Subcutaneous preadipocyte (primary cell): ENCODE data around the gene NOP53. TPM values are rescaled to one million over a fixed set of nuclear protein-coding genes. Genes with fewer than 3 reads are reported as not detected.

Source experiments
- small RNA-seq: library from RNA; depleted of rRNA; stranded (forward); fragments of <200 nt; gene quantifications from one replicate; pipeline ENCODE3, GENCODE V24; 2012
- total RNA-seq: library from RNA; depleted of rRNA; stranded (reverse); fragments of >200 nt; gene quantifications from 2 replicates; pipeline ENCODE4 v1.2.3, GENCODE V29; 2012

NOP53 gene
- 36.0 and 42.8 TPM in 2 replicates for total RNA-seq

DNA sequence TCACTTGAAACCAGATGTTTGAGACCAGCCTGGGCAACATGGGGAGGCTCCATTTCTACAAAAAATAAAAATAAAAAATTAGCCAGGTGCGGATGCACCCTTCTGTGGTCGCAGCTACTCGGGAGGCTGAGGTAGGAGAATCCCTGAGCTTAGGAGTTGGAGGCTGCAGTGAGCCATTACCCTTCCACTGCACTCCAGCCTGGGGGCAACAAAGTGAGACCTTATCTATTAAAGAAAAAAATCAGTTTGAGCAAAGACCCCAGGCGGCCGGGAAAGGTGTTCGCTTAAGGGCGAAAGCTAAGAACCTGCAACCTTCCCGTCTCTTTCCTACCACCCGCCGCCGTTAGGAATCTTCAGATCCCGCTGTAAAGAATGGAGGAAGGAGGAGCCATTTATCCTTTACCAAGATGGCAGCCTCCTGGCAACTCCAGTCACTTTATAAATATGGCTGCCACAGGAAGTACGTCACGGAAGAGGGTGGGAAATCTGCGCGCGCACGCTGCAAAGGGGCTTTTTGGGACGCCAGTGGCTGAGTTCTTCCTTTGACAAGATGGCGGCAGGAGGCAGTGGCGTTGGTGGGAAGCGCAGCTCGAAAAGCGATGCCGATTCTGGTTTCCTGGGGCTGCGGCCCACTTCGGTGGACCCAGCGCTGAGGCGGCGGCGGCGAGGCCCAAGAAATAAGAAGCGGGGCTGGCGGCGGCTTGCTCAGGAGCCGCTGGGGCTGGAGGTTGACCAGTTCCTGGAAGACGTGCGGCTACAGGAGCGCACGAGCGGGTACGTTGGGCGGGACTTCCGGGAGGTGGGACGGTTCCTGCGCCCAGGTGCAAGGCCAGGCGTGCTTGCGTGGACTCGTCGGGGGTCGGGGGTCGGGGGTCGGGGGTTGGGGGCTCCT, at the start of gene NOP53:
Gene NOP53, plus strand, starts transcription at position 537 of the 892 bp plus-strand sequence. Its CDS starts 14 bp downstream, at position 551.

DNA sequence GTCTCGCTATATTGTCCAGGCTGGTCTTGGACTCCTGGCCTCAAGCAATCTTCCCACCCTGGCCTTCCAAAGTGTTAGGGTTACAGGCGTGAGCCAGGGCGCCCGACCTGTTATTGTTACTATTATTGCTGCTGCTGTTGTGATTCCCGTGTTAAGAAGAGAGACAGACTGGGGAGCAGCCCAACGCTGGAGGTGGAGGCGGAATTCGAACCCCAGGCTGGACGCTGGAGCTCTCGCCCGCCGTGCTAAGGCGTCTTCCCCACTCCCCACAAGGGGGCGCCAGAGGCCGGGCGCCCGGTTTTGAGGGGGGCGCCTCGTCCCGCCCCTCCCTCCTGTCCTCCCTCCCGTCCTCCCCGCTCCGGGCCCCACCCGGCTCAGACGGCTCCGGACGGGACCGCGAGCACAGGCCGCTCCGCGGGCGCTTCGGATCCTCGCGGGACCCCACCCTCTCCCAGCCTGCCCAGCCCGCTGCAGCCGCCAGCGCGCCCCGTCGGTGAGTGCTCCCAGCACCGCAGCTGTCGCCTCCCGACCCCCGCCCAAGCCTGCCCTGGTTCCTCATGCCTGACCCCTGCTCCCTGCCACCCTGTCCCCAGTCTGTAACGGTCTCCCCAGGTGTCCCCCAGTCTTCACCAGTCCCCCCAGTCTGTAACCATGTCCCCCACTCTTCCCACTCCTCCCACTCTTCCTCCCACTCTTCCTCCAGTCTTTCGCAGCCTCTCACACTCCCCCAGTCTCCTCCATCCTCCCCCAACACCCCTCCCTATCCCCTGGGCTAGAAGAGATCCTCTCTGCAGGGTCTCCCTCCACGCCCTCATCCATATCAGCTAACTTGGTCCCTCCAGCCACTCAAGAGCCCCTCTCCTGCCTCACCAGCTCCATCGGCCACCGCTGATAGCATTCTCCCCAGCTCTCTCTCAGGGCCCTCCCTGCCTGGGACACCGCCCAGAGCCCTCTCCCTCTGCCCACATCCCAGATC, 32.0 kb upstream of the NOP53 start, which contains the start of gene EHD2:
Gene EHD2, plus strand, starts transcription at position 377 of the 976 bp plus-strand sequence. CDS start 3,191 bp downstream, outside the sequence.

GRCh38 chr19:47778049-47778953, 33.0 kb downstream of the NOP53 start, which contains the start of gene SELENOW:
SELENOW (plus strand) TSS chr19:47778703; CDS start chr19:47778786, 83 bp downstream.

DNA sequence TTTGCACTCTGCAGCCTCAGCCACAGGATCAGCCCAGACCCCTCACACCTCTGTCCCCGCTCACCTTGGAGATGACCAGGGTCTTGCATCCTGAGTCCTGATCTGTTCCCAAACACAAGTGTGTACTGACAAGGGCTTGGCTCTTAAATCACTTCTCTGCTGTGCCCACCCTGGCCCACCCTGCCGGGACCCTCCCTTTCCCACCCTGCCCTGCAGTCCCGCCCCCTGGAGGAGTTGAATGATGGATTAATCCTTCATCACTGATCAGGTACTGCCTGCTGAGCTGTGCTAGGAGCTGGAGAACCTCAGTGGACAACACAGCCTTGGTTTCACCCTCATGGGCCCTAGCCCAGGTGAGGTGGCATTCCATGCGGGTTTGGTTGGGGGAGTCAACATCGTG, 59.1 kb downstream of the NOP53 start, which contains the start of gene TPRX1:
Gene TPRX1, minus strand, starts transcription at position 101 of the 400 bp plus-strand sequence. Its CDS starts 12 bp downstream, at position 89.

Small RNA genes lying within 50 kb of the gene (small RNA-seq; reads per million reads assigned to genes)
- gene AC008745.1 (not detected), gene SNORD23 (not detected)

Other genes with a start within 250 kb of the NOP53 start
- 59.4 and 63.6 TPM in 2 replicates for gene NAPA, start 230.5 kb upstream of the NOP53 start, total RNA-seq
- gene ZNF541, start 172.4 kb upstream of the NOP53 start, total RNA-seq: under 0.01 TPM in 2 replicates
- gene BICRA, start 136.4 kb upstream of the NOP53 start, total RNA-seq: 2.9 and 3.1 TPM in 2 replicates
- gene EHD2, start 32.1 kb upstream of the NOP53 start, total RNA-seq: 123 and 126 TPM in 2 replicates
- 153 and 164 TPM in 2 replicates for gene SELENOW, start 33.2 kb downstream of the NOP53 start, total RNA-seq
- gene TPRX1, start 59.0 kb downstream of the NOP53 start, total RNA-seq: not detected in 2 replicates
- gene CRX, start 76.4 kb downstream of the NOP53 start, total RNA-seq: not detected in 2 replicates
- gene TPRX2, start 113.7 kb downstream of the NOP53 start, total RNA-seq: not detected in 2 replicates
- not detected in 2 replicates for gene SULT2A1, start 140.8 kb downstream of the NOP53 start, total RNA-seq
- not detected in 2 replicates for gene BSPH1, start 246.6 kb downstream of the NOP53 start, total RNA-seq
- not detected in 2 replicates for gene ELSPBP1, start 249.1 kb downstream of the NOP53 start, total RNA-seq